Upper lobe of left lung (tissue), 6 donors: ENCODE data around the gene HTR5A. TPM values are rescaled to one million over a fixed set of nuclear protein-coding genes. Genes with fewer than 3 reads are reported as not detected.
A peak's percentile ranks its signal among the peaks of the same experiment; 100 is the strongest.

ENCODE experiments used
- ATAC-seq, 2 donors: fragments of 200-7000 bp; cut with Tn5 transposase; one replicate each; pipeline ENCODE4 v1.9.1; 2022; ENCODE audit warnings: mild to moderate bottlenecking in 2 of 2, moderate library complexity in 2 of 2; ENCODE audit not compliant: low FRiP score in 2 of 2
- DNase-seq, 2 donors: peaks; one replicate each; pipeline ENCODE4 v3.0.0-alpha.2; 2019 to 2020
- H3K27ac ChIP-seq, 4 donors: fragments of 200-600 bp; sonication (generic); one replicate each; pipeline ENCODE4 v1.5.1; 2016 to 2019
- H3K27me3 ChIP-seq, 4 donors: fragments of 200-600 bp; sonication (generic); one replicate each; pipeline ENCODE4 v1.5.1; 2017 to 2019
- H3K36me3 ChIP-seq, 4 donors: fragments of 200-600 bp; sonication (generic); one replicate each; pipeline ENCODE4 v1.5.1; 2016 to 2019
- H3K4me1 ChIP-seq, 4 donors: fragments of 200-600 bp; sonication (generic); one replicate each; pipeline ENCODE4 v1.5.1; 2018 to 2019
- H3K4me3 ChIP-seq, 4 donors: fragments of 200-600 bp; sonication (generic); one replicate each; pipeline ENCODE4 v1.5.1; 2017 to 2019; ENCODE audit warnings: mild to moderate bottlenecking in 2 of 4, moderate library complexity in 1 of 4
- H3K9me3 ChIP-seq, 4 donors: fragments of 200-600 bp; sonication (generic); one replicate each; pipeline ENCODE4 v1.5.1; 2018 to 2019
- EP300 ChIP-seq, 4 donors: sonication (generic); formaldehyde crosslinking; IDR thresholded peaks; one replicate each; pipeline ENCODE4 v1.5.1; 2017; ENCODE audit warnings: antibody characterized with exemption in 4 of 4, control low read depth in 2 of 4
- POLR2A ChIP-seq, 4 donors: fragments of 450-650 bp; IDR thresholded peaks; one replicate each; pipeline ENCODE4 v1.5.1; 2016 to 2017; ENCODE audit warnings: antibody characterized with exemption in 4 of 4, mild to moderate bottlenecking in 2 of 4
- POLR2AphosphoS5 ChIP-seq, 2 donors: sonication (generic); formaldehyde crosslinking; IDR thresholded peaks; one replicate each; pipeline ENCODE4 v1.5.1; 2017; ENCODE audit warnings: antibody characterized with exemption in 2 of 2
- whole genome bisulfite sequencing, 2 donors: methylation state at CpG; one replicate each; pipeline ENCODE4 v1.1.5; 2017 to 2018; 5-methylcytosine and 5-hydroxymethylcytosine counted together
- total RNA-seq, 6 donors: library from RNA; depleted of rRNA in 4 of 6; stranded (reverse); fragments of >200 nt in 4 of 6; gene quantifications; one replicate each; pipeline versions ENCODE4 v1.1.0 to v1.2.1, GENCODE V29; 2016 to 2021
- TF ChIP-seq, protein P1 (sequence below), 6 experiments: fragments of 450-650 bp in 4 of 6; fragments of 200-600 bp in 2 of 6; sonication (generic) in 2 of 6; IDR thresholded peaks; one replicate each; pipeline ENCODE4 v1.5.1; 2016 to 2019; ENCODE audit warnings: antibody characterized with exemption in 6 of 6
- donor health status: DM: no; HTN: no; CAD: no; lungs with moderate emphysema.
- donor health status: DM: no; HTN: yes; CAD: no; lungs with severe emphysema.

The HTR5A gene
- total RNA-seq, 6 donors from 2014 or later: not detected

DNA sequence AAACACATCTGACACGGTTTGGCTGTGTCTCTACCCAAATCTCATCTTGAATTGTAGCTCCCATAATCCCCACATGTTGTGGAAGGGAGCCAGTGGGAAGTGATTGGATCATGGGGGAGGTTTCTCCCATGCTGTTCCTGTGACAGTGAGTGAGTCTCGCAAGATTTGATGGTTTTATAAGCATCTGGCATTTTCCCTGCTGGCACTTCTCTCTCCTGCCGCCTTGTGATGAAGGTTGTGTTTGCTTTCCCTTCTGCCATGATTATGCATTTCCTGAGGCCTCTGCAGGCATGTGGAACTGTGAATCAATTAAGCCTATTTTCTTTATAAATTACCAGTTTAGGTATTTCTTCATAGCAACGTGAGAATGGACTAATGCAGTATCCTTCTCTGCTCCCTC is 5.9 kb upstream of the HTR5A start:
- TF ChIP-seq POLR2AphosphoS5 (IDR thresholded peaks at IDR 0.05) (no peak), EP300 (IDR thresholded peaks at IDR 0.05) (no peak), POLR2A (IDR thresholded peaks at IDR 0.05) (no peak)
- TF ChIP-seq, protein P1, sequence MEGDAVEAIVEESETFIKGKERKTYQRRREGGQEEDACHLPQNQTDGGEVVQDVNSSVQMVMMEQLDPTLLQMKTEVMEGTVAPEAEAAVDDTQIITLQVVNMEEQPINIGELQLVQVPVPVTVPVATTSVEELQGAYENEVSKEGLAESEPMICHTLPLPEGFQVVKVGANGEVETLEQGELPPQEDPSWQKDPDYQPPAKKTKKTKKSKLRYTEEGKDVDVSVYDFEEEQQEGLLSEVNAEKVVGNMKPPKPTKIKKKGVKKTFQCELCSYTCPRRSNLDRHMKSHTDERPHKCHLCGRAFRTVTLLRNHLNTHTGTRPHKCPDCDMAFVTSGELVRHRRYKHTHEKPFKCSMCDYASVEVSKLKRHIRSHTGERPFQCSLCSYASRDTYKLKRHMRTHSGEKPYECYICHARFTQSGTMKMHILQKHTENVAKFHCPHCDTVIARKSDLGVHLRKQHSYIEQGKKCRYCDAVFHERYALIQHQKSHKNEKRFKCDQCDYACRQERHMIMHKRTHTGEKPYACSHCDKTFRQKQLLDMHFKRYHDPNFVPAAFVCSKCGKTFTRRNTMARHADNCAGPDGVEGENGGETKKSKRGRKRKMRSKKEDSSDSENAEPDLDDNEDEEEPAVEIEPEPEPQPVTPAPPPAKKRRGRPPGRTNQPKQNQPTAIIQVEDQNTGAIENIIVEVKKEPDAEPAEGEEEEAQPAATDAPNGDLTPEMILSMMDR (IDR thresholded peaks at IDR 0.05): no peak
- DNase-seq: no peak
- Histone ChIP-seq H3K9me3 (no peaks in the 10 kb centered on the region), H3K27me3 (no peaks in the 10 kb centered on the region), H3K36me3 (no peaks in the 10 kb centered on the region), H3K4me3 (no peak overlapping the region), H3K27ac (no peak overlapping the region), H3K4me1 (peaks cover 0 to 2% (median 0%) of the 10 kb centered on the region in 4 donors)
- ATAC-seq: no peak
- WGBS, 2 donors: 43 to 73% methylated on average over 4 of the region's 4 CpGs

DNA sequence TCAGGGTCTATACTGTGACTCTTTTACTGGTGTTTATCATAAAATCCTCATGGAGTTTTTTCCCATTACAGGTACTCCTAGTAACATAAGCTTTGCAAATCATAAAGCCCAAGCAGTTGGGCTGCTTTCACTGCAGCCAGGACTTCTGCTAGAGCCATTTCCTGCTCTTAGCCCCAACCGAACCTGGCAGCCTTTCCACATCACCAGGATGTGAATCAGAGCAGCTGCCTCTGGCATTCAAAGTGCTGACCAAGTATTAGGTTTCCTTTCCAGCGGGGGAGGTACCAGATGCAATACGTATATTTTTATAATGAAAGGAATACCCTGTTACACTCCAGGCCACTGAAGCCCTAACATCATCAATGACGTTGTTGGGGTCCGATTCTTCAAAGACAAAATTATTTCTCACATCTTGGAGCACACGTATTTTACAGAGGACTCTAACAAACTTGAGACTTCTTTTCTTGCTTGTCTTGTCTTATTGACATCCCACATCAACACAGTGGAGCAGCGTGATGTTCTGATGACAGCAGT is 3.6 kb upstream of the HTR5A start:
- no peak for DNase-seq
- Histone ChIP-seq H3K4me3 (no peak overlapping the region), H3K27ac (no peak overlapping the region), H3K36me3 (no peaks in the 10 kb centered on the region), H3K4me1 (peaks cover 0 to 6% (median 1%) of the 10 kb centered on the region in 4 donors), H3K9me3 (no peaks in the 10 kb centered on the region), H3K27me3 (peaks cover 0 to 4% (median 0%) of the 10 kb centered on the region in 4 donors)
- ATAC-seq: no peak
- no peak for TF ChIP-seq POLR2A (IDR thresholded peaks at IDR 0.05)
- peak in 1 of 2 donors; percentile 17 for TF ChIP-seq POLR2AphosphoS5 (IDR thresholded peaks at IDR 0.05)
- TF ChIP-seq EP300 (IDR thresholded peaks at IDR 0.05): no peak
- TF ChIP-seq, protein P1 (IDR thresholded peaks at IDR 0.05): no peak
- WGBS, 2 donors: 50 to 63% methylated on average over 7 of the region's 7 CpGs

DNA sequence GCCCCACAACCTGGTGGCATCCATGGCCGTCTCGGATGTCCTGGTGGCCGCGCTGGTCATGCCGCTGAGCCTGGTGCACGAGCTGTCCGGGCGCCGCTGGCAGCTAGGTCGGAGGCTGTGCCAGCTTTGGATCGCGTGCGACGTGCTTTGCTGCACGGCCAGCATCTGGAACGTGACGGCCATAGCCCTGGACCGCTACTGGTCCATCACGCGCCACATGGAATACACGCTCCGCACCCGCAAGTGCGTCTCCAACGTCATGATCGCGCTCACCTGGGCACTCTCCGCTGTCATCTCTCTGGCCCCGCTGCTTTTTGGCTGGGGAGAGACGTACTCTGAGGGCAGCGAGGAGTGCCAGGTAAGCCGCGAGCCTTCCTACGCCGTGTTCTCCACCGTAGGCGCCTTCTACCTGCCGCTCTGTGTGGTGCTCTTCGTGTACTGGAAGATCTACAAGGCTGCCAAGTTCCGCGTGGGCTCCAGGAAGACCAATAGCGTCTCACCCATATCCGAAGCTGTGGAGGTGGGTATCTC is 1.1 kb downstream of the HTR5A start:
- 57 to 61% methylated on average over 25 to 42 of the region's 43 CpGs for WGBS, 2 donors
- Histone ChIP-seq H3K27me3 (peaks cover 0 to 4% (median 0%) of the 10 kb centered on the region in 4 donors), H3K9me3 (no peaks in the 10 kb centered on the region), H3K36me3 (no peaks in the 10 kb centered on the region), H3K4me1 (peaks cover 0 to 6% (median 0%) of the 10 kb centered on the region in 4 donors), H3K27ac (no peak overlapping the region), H3K4me3 (no peak overlapping the region)
- DNase-seq: peak in 1 of 2 donors; percentile 74
- no peak for ATAC-seq
- TF ChIP-seq, protein P1 (IDR thresholded peaks at IDR 0.05): no peak
- TF ChIP-seq POLR2A (IDR thresholded peaks at IDR 0.05): no peak
- TF ChIP-seq POLR2AphosphoS5 (IDR thresholded peaks at IDR 0.05): no peak
- no peak for TF ChIP-seq EP300 (IDR thresholded peaks at IDR 0.05)

DNA sequence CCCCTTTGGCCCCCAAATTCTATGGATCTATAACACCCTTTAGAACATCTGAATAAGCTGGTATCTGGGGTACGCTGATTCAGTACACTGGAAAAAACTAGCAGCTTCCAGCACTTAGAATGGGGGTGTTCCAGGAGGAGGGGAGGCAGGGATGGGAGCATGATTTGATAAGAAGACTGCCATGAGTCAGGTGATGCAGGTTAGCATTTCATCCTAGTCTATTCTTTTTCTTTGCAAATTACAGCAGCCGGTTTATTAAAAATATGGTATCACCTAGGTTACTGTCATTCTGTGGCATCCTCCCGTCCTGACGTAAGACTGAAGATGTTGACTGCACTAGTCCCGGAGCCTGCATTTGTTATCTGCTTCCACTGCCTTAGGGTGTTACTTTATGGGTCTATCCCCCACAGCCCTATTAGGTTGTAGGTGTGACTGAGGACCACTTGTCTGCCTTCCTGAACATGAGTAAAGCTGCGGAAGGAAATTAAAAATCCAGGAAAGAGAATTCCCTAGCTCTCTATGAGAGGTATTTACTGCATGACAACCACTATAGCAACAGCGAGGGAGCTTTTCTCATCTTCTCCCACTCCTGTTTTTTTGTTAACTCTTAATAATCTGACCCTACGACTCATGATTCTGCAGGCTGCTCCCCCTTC is 1.9 kb downstream of the HTR5A start:
- H3K4me1 ChIP-seq: peaks cover 0 to 6% (median 0%) of the 10 kb centered on the region in 4 donors
- peaks cover 0 to 4% (median 0%) of the 10 kb centered on the region in 4 donors for H3K27me3 ChIP-seq
- H3K36me3 ChIP-seq: no peaks in the 10 kb centered on the region
- ATAC-seq: no peak
- no peaks in the 10 kb centered on the region for H3K9me3 ChIP-seq
- DNase-seq: no peak
- H3K4me3 ChIP-seq: no peak overlapping the region
- TF ChIP-seq, protein P1 (IDR thresholded peaks at IDR 0.05): no peak
- no peak for TF ChIP-seq EP300 (IDR thresholded peaks at IDR 0.05)
- no peak for TF ChIP-seq POLR2A (IDR thresholded peaks at IDR 0.05)
- TF ChIP-seq POLR2AphosphoS5 (IDR thresholded peaks at IDR 0.05): no peak
- WGBS, 2 donors: 78 to 81% methylated on average over 8 of the region's 8 CpGs
- no peak overlapping the region for H3K27ac ChIP-seq
